GM12872 (cell line): ENCODE results near the gene ANKRD55.

Experiments
- CTCF ChIP-seq: IDR thresholded peaks from 3 replicates; pipeline ENCODE4 v1.5.1; 2011; ENCODE audit warnings: low read depth, mild to moderate bottlenecking, low read length, moderate library complexity; ENCODE audit not compliant: insufficient read depth

Gene ANKRD55

GRCh38 chr5:56166671-56167385, 66.3 kb downstream of the ANKRD55 start:
- TF ChIP-seq CTCF, result no peak

DNA sequence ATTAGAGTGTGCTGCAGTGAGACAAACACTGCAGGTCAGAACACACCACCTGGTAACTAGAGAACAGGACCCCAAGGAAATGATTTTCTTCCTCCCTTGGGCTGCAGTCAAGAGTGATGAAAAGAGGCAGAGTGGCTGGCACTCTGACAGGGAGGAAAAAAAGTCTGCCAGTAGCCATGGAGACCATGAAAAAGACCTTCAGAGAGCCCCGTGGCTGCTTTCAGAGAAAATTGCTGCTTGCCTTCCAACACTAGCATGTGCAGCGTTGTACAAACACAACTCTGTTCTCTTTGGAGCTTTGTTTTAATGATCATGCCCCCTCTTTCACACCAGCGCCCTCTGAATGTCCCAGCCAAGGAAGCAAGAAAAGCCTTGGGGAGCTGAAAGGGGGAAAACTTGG, 68.8 kb downstream of the ANKRD55 start:
- no peak for TF ChIP-seq CTCF

- TF ChIP-seq CTCF, result no peak
Observed at GRCh38 chr5:56161927-56162326, 71.2 kb downstream of the ANKRD55 start.

DNA sequence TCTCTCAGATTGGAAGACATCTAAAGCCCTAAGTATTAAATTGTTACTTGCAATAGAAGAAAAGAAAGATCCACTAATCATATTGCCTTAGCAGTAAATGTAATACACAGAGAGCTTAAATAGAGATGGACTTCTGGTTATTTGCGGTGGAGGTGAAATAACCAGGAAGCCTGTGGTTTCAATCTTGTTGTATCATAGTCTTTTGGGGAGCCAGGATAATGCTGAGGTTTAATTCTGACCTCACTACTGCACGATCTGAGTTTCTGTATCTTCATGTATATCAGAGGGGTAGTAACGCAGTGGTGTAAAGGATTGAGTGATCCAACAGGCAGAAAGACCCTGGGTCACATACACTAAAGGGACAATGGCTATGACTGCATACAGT, 71.7 kb downstream of the ANKRD55 start:
- TF ChIP-seq CTCF, result no peak

GRCh38 chr5:56160723-56161438, 72.2 kb downstream of the ANKRD55 start:
- TF ChIP-seq CTCF, result no peak

DNA sequence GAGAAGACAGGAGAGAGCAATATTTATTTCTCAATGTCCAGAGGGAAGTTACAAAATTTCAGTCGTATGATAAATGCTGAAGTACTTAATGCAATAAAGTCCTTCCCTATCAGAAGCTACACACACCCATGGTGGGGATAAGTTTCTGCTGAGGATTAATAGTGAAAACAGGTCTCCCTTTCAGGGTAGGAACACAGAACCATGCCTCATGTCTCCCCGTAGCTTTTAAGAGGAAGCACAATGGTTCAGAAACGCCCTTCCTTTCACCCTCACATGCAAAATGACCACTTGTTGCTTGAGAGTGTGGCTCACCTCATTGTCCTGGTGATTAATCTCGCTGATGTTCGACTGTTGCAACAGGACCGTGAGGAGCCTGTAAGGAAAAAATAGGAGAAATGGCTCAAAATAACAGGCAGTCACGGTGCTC, 73.6 kb downstream of the ANKRD55 start:
- no peak for TF ChIP-seq CTCF

- TF ChIP-seq CTCF, result no peak
Observed at GRCh38 chr5:56158331-56158960, 74.7 kb downstream of the ANKRD55 start.
